ENCODE measurements around the gene RBM47.
"Not testable (repeated sequence)": the region's sequence is repeated elsewhere in the genome, so short reads cannot be mapped to it uniquely, and the experiment has no call there.

The RBM47 gene

DNA sequence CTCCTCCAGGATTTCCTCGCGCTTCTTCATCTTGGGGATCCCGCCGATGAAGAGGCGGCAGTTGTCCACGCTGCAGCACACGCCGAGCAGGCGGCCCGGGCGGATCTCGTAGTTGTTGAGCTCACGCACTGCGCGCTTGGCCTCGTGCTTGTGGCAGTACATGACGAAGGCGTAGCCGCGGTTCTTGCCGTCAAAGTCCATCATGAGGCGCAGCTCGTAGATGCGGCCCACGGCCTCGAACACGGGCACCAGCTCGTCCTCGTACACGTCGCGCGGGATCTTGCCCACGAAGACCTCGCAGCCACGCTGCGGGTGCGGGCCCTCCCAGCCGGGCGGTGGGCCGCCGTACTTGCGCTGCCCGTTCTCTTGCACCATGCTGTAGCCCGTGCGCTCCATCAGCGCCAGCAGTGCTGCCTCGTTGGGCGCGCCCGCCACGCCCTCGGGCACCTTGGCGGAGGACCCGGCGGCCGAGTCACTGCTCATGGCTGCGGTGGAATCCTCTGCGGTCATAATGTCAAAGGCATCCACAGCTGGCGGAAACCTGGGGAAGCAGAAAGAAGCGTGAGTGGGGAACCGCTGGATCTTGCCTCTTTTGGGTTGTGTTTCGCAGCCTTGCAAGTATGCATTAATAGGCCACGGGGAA is 191.2 kb downstream of the RBM47 start:
- no peak for DNase-seq

DNA sequence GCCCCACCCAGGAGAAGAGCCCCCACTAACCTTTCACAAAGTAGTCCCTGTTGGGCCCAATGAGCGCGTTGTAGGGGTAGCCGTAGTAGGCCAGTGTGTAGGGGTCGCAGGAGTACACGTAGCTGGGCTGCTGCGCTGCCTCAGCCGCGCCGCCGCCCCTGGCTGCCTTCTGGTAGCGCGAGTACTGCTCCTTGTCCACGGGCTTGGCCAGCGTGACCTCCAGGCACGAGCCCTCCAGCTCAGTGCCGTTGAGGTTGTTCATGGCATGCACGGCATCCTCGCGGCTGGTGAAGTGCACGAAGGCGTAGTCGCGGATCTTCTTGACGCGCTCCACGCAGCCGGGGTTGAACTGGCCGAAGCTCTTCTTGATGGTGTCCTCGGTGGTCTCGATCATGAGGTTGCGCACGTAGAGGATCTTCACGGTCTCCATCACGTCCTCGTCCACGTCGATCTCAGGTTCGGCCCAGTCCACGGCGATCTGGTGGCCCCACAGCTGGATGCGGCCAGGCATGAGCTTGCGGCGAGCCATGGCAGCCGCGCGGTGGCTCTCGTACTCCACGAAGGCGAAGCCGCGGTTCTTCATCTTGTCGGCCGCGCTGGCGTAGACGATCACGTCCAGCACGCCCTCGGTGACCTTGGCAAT is 191.8 kb downstream of the RBM47 start:
- no peak for DNase-seq

DNA sequence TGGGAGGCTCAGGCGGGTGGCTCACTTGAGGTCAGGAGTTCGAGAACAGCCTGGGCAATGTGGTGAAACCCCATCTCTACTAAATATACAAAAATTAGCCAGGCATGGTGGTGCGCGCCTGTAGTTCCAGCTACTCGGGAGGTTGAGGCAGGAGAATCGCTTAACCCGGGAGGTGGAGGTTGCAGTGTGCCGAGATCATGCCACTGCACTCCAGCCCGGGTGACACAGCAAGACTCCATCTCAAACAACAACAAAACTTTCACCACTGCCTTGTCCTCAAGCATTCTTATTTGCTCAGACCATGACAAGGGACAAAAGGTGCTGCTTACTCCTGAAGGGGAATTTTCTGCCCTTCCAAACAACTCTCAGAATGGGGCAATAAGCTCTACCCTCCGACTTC is 194.4 kb downstream of the RBM47 start:
- DNase-seq, result not testable (repeated sequence)

DNA sequence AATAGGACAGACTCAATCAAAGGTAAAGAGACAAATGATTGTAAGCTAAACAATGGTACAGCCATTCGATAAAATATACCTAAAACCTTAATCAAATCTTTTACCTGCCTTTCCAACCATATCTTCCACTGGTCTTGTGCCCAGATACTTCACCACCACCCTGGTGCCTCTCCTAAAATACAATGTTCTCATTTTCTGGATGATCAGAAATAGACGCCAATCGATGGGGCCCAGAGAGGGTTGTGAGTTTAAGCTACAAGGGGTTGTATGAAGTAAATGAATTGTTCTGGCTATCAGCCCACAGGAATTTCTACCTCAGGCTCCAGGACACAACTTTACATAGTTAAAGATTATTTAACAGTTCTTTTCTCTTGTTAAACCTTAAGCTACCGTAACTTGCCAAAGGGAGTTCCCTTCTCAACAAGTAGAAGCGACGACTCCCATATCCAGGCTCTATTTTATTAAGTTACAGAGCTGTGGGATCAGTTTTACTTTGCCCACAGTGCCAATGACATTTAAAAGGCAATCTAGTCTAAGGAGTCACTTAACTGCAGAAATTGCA is 195.5 kb downstream of the RBM47 start:
- no peak for DNase-seq

DNA sequence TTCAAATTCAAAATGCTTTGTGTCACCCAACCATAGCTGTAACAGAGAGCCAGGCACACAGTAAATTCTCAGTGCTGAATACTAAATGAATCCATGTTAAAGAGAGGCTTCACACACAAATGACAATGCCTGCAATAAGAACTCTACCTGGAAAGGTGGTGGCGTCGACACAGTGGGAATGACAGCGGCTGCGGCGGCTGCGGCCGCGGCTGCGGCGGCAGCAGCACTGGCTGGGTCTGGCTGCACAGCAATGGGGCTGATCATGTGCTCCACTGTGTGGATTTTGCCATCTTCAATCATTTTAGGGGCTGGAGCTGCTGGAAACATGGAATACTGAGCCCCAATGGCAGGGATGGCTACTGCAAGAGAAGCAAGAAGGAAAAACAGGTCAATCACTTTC is 197.2 kb downstream of the RBM47 start:
- DNase-seq, result no peak

DNA sequence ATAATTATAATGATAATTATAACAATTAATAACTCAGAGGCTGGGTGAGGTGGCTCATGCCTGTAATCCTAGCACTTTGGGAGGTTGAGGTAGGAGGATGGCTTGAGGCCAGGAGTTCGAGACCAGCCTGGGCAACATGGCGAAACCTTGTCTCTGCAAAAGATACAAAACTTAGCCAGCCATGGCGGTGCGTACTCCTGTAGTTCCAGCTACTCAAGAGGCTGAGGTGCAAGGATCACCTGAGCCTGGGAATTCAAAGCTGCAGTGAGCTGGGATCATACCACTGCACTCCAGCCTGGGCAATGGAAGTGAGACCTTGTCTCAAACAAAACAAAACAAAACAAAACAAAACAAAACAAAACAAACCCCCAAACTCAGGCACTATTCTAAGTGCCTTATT is 201.8 kb downstream of the RBM47 start:
- DNase-seq, result not testable (repeated sequence)

DNA sequence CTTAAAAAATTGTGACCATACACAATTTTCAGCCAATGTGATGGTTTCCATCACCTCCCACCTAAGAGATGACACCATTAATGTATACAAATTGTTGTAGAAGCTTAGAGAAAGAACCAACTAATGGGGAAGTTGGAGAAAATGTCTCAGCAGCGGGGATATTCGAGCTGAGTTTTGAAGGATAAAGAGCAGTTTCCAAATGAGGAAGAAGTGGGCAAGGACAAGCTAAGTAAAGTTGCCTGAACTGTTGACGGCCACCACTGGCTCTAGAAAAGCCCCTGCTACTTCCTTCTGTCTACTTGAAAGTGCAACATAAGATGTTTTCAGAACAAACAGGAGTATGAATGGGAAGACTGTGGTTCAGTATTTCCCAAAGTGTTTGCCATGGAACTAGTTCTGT is 202.5 kb downstream of the RBM47 start:
- no peak for DNase-seq

DNA sequence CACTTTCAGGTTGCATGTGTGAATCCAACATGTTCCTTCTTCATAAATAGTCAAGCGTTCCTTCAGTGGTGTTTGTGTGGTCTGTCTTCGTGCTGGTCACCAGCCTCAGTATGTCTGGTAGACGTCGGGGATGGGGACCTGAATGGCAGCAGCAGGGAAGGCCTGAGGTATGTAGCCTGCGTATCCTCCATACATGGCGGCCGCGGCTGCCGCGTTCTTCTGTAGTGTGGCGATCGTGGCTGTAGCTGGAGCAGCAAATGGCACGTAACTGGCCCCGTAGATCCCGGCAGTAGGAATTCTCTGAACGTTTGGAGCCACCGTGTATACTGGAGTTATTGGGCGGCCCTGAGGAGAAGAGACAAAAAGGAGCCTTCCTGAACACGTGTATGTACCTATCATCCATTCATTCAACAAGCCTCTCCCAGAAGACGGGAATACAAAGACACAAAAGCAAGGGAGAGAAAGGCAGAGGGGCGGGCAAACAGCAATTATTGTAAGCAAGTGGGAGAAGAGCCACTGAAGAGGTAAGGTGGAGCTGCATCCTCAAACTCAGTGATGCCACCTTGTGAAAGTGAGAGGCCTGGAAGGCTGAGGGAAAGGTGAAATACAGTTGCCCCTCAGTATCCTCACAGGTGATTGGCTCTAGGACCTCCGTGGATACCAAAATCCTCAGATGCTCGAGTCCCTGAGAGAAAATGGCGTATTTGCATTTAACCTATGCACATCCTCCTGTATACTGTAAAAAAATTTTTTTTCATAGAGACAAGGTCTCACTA is 203.7 kb downstream of the RBM47 start:
- no peak for DNase-seq

DNA sequence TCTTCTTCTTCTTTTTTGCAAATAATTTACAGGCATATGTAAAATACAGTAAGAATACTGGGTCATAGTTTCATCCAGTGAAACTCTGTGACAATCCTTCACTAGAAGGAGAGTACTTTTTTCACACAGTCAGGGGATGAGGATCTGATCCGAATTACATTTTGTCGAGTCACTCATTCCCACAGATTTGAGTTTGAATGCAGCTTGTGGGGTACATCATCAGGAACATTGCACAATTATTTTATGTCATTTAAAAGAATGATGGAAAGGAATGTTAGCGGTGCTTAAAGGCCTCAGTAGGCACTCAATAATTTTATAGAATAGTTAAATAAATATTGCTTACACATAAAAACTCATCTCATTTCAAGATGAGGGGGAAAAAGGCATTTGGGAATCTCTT is 205.9 kb downstream of the RBM47 start:
- peak; percentile 79 for DNase-seq

DNA sequence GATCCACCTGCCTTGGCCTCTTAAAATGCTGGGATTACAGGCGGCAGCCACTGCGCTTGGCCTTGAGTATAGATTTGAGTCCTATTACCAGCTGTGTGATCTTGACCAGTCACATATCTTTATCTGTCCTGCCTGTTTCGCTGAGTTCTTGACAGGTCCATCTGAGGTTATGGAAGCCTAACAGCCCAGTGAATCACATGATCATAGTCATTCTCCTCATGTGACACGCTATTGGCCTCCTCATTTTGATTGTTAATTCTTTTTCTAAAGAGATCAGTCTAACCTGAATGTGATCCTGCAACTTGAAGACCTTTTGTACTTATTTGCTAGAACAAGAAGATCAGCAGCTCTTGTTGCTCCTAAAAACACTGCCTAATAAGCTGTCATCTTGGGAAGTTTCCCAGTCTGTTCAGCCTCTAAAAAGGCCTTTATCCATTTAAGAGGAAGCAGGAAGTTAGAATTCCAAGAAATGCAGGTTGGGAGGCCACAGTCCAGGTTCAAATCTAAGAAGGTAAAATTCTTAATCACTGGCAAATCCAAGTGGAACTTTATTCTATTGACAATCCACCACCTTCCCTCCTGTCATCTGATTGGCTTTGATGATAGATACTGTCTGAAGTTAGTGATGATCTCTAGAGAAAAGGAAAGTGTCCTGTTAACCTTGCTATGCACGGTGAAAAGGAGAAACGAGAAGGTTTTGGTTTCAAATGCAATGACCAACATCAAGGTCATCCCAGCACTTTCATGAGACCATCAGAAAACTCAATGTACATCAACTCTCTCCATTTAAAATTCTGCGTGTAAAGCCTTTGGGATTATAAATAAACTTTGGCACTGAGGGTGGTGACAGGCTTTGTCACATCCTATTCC is 207.6 kb downstream of the RBM47 start:
- DNase-seq, result no peak

DNA sequence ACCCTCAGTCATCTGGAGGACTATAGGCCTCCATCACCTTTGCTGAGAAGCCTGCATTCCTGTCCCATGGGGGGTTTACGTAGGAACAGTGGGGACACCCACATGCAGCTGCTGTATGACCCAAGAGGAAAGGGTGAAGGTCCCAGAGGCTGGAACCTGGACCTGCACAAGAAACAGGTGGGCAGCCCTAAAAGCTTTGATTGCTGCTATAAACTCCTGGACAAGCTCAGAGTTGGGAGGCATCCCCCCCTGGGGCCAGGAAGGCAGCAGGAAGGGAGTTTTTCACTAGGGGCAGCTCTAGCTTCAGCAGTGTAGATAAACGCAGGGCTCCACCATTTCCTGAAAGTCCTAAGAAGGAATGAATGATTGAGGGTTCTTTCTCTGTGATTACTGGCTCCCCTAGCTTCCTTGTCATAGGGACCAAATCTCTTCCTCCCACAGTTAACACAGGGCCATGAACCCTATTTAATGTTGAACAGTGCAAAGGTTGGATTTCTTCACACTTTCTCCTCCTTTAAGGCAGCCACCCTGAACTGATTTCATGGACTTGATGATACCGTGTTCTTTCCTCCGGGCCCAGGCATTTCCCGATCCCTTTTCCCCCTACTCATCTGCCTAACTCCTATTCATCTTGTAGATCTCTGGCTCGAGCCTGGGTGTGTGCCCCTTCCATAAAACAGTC is 210.3 kb downstream of the RBM47 start:
- no peak for DNase-seq

DNA sequence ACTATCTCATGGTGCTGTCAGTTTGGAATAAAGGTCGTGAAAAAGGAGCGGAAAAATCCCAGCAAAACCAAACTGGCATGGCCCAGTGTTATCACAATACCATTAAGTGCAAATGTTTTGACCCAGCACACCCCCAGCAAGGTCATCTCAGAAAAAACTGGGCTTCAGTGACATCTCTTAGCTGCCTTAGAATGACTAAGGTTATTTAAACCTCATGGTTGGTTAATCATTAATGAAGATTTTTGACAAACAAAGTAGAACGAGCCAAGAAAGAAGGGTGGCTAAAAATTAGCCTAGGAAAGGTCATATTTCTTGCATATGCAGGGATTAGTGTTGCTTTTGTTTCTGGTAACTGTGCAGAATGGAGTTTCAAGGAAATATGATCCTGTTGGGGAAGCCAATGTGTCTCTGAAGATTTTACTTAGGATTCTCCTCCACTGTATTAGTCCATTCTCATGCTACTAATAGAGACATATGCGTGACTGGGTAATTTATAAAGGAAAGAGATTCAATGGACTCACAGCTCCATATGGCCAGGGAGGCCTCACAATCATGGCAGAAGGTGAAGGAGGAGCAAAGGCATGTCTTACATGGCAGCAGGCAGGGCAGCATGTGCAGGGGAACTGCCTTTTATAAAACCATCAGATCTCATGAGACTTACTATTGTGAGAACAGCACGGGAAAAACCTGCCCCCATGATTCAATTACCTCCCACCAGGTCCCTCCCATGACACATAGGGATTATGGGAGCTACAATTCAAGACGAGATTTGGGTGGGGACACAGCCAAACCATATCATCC is 211.0 kb downstream of the RBM47 start:
- DNase-seq, result no peak

DNA sequence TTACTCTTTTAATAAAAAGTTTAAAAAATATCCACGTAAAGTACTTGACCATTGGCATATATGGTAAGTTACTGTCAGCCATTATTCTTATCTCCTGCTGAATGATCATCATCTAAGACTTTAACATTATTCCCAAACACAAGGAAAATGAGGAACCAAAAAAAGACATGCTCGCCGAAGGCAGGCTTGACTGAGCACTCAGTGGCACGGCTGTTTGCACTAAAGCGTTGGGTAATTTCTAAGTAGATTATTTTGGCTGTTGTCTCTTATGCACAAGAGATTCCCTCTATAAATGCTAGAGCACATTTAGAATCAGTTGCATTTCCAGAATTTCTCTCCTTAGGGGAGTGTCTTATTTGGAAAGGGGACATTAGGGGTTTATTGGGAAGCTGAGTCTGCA is 211.7 kb downstream of the RBM47 start:
- no peak for DNase-seq

DNA sequence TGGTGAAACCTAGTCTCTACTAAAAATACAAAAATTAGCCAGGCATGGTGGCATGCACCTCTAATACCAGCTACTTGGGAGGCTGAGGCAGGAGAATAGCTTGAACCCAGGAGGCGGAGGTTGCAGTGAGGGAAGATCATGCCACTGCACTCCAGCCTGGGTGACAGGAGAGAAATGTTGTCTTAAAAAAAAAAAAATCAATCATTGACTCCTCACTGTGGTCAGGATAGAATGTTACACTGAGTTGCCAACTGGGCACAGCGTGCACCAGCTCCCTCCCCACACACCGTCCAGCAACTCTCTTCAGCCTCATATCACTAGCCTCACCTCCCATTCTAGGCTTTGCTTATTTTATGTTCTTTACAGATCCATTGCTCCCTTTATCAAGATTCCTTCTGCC is 215.0 kb downstream of the RBM47 start:
- DNase-seq, result no peak

DNA sequence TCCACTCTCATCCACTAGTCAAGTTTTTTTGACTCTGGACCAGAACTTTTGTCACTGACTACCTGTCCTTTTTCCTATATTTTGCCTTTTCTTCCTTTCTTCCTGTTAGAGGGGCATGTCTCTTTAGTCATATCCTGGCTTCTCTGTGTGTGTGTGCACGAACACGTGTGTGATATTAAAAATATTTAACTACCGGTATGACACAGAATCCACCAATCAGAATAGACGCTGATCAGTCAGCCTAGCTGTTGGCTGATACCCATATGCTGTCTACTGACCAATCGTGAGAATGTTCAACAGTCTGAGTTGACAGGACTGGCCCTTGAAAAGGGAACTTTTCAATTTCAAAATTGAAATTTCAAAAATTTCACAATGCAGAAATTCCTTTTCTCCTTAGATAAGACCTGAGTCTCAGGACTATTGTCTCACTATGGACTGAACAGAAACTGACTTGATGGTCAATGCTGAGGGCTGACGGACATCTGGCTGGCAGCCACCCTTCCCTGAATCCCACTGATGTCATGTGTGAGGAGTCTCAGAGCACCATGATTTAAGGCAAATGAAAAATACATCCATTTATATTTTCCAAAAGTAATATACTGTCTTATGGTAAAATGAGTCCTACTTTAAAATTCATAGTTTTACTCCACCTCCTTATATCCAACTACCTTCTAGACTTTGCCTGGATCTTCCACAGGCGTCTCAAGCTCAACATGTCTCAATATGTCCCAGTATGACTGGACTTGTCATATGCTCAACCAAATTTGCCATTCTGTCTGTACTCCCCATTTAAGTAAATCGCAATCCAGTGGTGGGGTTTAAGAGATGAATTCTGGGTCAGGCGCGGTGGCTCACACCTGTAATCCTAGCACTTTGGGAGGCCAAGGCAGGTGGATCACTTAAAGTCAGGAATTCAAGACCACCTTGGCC is 216.5 kb downstream of the RBM47 start:
- DNase-seq, result no peak

DNA sequence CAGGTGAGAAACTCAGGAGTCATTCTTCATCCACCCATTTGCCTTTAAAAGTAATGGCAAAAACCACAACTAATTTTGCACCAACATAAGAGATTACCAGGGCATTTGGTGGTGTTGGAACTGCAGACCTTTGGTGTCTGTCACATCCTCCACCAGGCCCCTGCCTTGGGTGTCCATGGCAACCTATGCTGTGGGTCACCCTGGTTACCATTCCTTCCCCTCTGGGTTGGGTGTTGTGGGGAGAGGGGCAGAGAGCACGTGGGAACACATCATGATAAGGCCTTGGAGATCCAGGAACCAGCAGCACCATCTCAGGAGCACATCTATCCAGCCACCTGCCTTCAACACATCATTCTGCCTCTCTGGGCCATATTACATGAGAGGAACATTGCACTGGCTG is 217.3 kb downstream of the RBM47 start:
- DNase-seq, result no peak

DNA sequence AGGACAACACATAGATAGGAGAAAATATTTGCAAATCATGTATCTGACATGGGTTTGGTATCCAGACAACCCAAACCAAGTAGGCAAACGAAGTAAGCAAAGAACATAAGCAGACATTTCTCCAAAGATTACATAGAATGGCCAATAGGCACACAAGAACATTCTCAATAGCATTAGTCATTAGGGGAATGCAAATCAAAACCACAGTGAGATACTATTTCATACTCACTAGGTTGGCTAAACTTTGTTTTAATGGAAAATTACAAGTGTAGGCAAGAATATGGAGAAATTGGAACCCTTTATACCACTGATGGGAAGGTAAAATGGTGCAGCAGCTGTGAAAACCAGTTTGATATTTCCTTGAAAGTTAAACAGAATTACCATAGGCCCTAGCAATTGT is 219.8 kb downstream of the RBM47 start:
- DNase-seq, result peak; percentile 50

DNA sequence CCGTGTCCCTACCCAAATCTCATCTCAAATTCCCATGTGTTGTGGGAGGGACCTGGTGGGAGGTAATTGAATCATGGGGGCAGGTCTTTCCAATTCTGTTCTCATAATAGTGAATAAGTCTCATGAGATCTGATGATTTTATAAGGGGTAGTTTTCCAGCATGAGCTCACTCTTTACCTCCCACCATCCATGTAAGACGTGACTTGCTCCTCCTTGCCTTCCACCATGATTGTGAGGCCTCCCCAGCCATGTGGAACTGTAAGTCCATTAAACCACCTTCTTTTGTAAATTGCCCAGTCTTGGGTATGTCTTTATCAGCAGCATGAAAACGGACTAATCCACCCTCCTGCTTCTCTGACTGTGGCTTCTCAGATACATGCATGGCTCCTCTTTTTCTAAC is 222.2 kb downstream of the RBM47 start:
- DNase-seq, result not testable (repeated sequence)

DNA sequence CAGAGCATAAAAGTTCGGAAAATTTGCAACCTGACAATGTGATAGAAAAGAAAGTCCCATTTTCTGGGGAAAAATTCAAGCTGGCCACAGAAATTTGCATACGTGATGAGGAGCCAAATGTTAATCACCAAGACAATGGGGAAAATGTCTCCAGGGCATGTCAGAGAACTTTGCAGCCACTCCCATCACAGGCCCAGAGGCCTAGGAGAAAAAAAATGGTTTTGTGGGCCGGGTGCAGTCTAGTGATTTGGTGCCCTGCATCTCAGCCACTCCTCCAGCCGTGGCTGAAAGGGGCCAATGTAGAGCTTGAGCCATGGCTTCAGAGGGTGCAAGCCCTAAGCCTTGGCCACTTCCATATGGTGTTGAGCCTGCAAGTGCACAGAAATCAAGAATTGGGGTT is 223.3 kb downstream of the RBM47 start:
- no peak for DNase-seq

DNA sequence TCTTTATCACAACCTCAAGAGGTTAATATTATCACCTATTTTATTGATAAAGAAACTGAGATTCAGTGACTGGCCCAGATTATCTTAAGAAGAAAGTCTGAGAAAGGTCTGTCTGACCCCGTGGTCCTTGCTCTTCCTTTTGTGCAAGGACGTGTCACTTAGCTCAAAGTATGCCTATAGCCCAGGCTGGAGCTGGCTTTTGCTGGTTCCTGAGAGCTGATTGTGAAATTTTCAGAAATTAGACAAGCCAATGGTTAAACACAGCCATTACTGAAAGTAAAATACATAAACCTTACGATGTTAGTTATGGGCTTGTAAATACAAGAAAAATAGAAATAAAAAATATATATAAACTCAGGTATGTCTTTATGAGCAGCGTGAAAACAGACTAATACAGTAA is 224.5 kb downstream of the RBM47 start:
- DNase-seq, result no peak

All from fibroblast of skin of abdomen (primary cell).